Ovary (tissue), 3 donors: ENCODE results near the gene SDHAF1.

Experiments used
- POLR2A ChIP-seq: fragments of 450-650 bp; IDR thresholded peaks from one replicate; pipeline ENCODE4 v1.6.1; 2017; ENCODE audit warnings: antibody characterized with exemption, mild to moderate bottlenecking, moderate library complexity
- TF ChIP-seq, protein P1 (sequence below), 3 donors: fragments of 450-650 bp in 2 of 3; fragments of 200-600 bp in 1 of 3; IDR thresholded peaks; one replicate each; pipeline versions ENCODE4 v1.5.1 to v1.8.0; 2016 to 2022; ENCODE audit warnings: antibody characterized with exemption in 3 of 3, mild to moderate bottlenecking in 1 of 3
- donor health status: DM: no; HTN: no; CAD: no.

DNA sequence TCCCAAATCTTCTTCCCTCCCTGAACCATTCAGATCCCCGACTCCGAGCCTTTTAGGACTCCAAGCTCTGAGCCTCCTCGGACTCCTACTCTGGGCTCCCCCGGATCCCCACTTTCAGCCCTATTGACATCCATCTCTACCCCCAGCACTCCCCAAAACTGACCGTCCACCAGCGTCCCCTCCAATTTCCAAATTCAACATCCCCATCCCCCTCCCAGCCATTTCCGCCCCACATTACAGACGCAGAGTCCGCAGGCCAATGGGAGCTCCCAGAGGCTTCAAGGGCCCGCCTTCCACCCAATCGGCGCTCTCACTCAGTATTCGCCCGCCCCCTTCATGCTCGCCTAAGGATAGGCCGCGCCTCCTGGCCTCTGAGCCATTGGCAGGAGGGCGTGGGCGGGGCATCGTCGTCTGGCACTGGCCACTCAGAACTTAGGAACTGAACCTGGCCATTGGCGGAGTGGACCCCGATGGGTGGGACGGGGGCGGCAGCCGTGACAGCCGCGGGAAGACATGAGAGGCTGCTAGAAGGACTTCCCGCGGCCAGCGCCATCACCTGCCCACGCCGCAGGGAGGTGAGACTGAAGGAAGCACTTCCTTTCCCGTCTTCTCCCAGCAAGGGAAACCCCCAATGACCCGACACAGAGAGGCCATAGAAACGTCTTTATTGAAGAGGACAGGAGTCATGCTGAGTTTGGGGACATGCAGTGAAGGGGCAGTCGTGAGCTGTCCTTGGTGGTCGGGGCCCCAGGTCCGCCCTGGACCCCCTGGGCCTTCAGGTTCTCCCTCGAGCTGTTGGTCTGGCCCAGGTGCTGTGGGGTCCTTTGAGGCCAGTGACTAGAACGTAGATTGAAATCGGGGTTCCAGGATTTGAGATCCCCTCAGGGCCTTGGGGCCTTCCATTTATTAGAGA lies 19.3 kb downstream of the SDHAF1 start, which contains the start of gene ALKBH6:
- TF ChIP-seq, protein P1, sequence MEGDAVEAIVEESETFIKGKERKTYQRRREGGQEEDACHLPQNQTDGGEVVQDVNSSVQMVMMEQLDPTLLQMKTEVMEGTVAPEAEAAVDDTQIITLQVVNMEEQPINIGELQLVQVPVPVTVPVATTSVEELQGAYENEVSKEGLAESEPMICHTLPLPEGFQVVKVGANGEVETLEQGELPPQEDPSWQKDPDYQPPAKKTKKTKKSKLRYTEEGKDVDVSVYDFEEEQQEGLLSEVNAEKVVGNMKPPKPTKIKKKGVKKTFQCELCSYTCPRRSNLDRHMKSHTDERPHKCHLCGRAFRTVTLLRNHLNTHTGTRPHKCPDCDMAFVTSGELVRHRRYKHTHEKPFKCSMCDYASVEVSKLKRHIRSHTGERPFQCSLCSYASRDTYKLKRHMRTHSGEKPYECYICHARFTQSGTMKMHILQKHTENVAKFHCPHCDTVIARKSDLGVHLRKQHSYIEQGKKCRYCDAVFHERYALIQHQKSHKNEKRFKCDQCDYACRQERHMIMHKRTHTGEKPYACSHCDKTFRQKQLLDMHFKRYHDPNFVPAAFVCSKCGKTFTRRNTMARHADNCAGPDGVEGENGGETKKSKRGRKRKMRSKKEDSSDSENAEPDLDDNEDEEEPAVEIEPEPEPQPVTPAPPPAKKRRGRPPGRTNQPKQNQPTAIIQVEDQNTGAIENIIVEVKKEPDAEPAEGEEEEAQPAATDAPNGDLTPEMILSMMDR (IDR thresholded peaks at IDR 0.05), result no peak
- peak; percentile 27 for TF ChIP-seq POLR2A
